ENCODE data around the gene RRAS.

- no peak for TF ChIP-seq EP300 (conservative IDR thresholded peaks at IDR 0.05; ENCODE audit: poor library complexity, severe bottlenecking)
- TF ChIP-seq, protein P1, sequence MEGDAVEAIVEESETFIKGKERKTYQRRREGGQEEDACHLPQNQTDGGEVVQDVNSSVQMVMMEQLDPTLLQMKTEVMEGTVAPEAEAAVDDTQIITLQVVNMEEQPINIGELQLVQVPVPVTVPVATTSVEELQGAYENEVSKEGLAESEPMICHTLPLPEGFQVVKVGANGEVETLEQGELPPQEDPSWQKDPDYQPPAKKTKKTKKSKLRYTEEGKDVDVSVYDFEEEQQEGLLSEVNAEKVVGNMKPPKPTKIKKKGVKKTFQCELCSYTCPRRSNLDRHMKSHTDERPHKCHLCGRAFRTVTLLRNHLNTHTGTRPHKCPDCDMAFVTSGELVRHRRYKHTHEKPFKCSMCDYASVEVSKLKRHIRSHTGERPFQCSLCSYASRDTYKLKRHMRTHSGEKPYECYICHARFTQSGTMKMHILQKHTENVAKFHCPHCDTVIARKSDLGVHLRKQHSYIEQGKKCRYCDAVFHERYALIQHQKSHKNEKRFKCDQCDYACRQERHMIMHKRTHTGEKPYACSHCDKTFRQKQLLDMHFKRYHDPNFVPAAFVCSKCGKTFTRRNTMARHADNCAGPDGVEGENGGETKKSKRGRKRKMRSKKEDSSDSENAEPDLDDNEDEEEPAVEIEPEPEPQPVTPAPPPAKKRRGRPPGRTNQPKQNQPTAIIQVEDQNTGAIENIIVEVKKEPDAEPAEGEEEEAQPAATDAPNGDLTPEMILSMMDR (IDR thresholded peaks at IDR 0.05; ENCODE audit: poor library complexity, severe bottlenecking), result no peak
- TF ChIP-seq POLR2AphosphoS5 (IDR thresholded peaks at IDR 0.05), result no peak
- no peak for TF ChIP-seq EZH2 (IDR thresholded peaks at IDR 0.05; ENCODE audit: borderline replicate concordance, insufficient read depth, low read length, poor library complexity, severe bottlenecking)
- TF ChIP-seq TAF1 (IDR thresholded peaks at IDR 0.05; ENCODE audit: low read depth), result no peak
- no peak for TF ChIP-seq RAD21 (conservative IDR thresholded peaks at IDR 0.05)
- TF ChIP-seq SMC3 (conservative IDR thresholded peaks at IDR 0.05; ENCODE audit: poor library complexity), result no peak
- TF ChIP-seq, protein P2, sequence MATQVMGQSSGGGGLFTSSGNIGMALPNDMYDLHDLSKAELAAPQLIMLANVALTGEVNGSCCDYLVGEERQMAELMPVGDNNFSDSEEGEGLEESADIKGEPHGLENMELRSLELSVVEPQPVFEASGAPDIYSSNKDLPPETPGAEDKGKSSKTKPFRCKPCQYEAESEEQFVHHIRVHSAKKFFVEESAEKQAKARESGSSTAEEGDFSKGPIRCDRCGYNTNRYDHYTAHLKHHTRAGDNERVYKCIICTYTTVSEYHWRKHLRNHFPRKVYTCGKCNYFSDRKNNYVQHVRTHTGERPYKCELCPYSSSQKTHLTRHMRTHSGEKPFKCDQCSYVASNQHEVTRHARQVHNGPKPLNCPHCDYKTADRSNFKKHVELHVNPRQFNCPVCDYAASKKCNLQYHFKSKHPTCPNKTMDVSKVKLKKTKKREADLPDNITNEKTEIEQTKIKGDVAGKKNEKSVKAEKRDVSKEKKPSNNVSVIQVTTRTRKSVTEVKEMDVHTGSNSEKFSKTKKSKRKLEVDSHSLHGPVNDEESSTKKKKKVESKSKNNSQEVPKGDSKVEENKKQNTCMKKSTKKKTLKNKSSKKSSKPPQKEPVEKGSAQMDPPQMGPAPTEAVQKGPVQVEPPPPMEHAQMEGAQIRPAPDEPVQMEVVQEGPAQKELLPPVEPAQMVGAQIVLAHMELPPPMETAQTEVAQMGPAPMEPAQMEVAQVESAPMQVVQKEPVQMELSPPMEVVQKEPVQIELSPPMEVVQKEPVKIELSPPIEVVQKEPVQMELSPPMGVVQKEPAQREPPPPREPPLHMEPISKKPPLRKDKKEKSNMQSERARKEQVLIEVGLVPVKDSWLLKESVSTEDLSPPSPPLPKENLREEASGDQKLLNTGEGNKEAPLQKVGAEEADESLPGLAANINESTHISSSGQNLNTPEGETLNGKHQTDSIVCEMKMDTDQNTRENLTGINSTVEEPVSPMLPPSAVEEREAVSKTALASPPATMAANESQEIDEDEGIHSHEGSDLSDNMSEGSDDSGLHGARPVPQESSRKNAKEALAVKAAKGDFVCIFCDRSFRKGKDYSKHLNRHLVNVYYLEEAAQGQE (IDR thresholded peaks at IDR 0.05; ENCODE audit: borderline replicate concordance), result no peak
- TF ChIP-seq MXI1 (conservative IDR thresholded peaks at IDR 0.05; ENCODE audit: poor library complexity, severe bottlenecking), result no peak
Measured at GRCh38 chr19:49588365-49589122, 51.4 kb downstream of the RRAS start.

All from neural cell (in vitro differentiated cells).